HUES48 (cell line): ENCODE data around the gene PHF23.

Experiments
- H3K27ac ChIP-seq: one replicate; pipeline ENCODE4 v1.7.0; 2013; ENCODE audit warnings: low read depth, low read length, inconsistent platforms
- H3K27me3 ChIP-seq: 2 replicates; pipeline ENCODE4 v1.6.1; 2013; ENCODE audit warnings: mild to moderate bottlenecking, low read length; ENCODE audit not compliant: control insufficient read depth, insufficient read depth
- H3K36me3 ChIP-seq: 2 replicates; pipeline ENCODE4 v1.6.1; 2013; ENCODE audit warnings: low read length; ENCODE audit not compliant: control insufficient read depth, insufficient read depth
- H3K4me1 ChIP-seq: 2 replicates; pipeline ENCODE4 v1.6.1; 2013; ENCODE audit warnings: mild to moderate bottlenecking, low read length; ENCODE audit not compliant: control insufficient read depth, insufficient read depth
- H3K4me3 ChIP-seq: 2 replicates; pipeline ENCODE4 v1.5.1; 2013; ENCODE audit warnings: mild to moderate bottlenecking, low read depth, low read length
- H3K9ac ChIP-seq: 2 replicates; pipeline ENCODE4 v1.6.1; 2013; ENCODE audit warnings: mild to moderate bottlenecking, low read depth, low read length, moderate library complexity
- H3K9me3 ChIP-seq: 2 replicates; pipeline ENCODE4 v1.6.1; 2013; ENCODE audit warnings: low read length; ENCODE audit not compliant: control insufficient read depth, insufficient read depth

Gene PHF23

DNA sequence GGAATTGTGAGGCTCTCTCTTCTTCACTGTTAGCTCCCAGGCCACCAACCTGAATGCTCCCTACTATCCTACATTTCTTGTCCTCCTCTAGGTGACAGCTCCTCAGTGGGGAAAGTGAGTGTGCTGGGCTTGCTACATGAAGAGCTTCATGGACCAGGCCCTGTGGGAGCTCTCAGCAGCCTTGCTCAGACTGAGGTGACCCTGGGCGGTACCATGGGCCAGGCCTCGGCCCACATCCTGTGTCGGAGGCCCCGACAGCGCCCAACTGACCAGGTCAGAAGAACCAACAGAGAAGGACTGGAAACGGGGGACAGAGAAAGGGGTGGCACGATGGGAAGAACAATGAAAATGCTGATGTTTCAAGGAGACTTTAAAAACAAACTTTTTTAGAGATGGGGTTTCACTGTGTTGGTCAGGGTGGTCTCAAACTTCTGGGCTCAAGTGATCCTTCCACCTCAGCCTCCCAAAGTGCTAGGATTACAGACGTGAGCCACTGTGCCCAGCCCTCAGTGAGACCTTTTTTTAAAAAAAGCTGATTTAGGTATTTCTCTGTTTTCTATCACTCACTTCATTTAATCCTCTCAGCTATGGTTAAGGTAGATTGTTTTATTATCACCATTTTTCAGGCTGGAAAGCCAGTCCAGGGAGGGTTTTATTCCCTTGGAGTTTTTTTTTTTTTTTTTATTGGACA lies 17.7 kb upstream of the PHF23 start:
- Histone ChIP-seq H3K9ac (no peak overlapping the region), H3K4me1 (peaks cover 5% of the 10 kb centered on the region), H3K36me3 (peaks cover 58% of the 10 kb centered on the region), H3K9me3 (no peaks in the 10 kb centered on the region), H3K4me3 (no peak overlapping the region), H3K27me3 (no peaks in the 10 kb centered on the region), H3K27ac (no peak overlapping the region)

DNA sequence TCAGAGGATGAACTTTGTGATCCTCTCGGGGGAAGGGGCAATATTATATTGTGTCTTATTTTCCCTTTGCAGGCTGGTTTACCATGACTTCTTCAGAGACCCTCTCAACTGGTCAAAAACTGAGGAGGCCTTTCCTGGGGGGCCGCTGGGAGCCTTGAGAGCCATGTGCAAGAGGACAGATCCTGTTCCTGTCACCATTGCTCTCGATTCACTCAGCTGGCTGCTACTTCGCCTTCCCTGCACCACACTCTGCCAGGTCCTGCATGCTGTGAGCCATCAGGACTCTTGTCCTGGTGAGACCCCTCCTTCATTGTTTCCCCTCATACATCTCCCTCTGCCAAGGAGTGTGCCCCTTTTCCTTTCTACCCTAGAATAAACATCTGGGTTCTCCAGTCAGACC lies 15.3 kb upstream of the PHF23 start:
- H3K27ac ChIP-seq = no peak overlapping the region
- no peaks in the 10 kb centered on the region for H3K9me3 ChIP-seq
- H3K27me3 ChIP-seq = no peaks in the 10 kb centered on the region
- H3K9ac ChIP-seq = no peak overlapping the region
- peaks cover 53% of the 10 kb centered on the region for H3K36me3 ChIP-seq
- peaks cover 15% of the 10 kb centered on the region for H3K4me1 ChIP-seq
- H3K4me3 ChIP-seq = no peak overlapping the region

GRCh38 chr17:7253082-7253481 lies 13.8 kb upstream of the PHF23 start:
- Histone ChIP-seq H3K9ac (peak overlapping the region; percentile 89), H3K9me3 (no peaks in the 10 kb centered on the region), H3K4me3 (peak overlapping the region; percentile 83), H3K27ac (peak overlapping the region; percentile 99), H3K27me3 (no peaks in the 10 kb centered on the region), H3K36me3 (peaks cover 39% of the 10 kb centered on the region), H3K4me1 (peaks cover 15% of the 10 kb centered on the region)

GRCh38 chr17:7252176-7253043 lies 13.2 kb upstream of the PHF23 start, which contains the start of gene ELP5:
ELP5 (plus strand) TSS chr17:7252215; CDS start chr17:7252551, 336 bp downstream.
- H3K36me3 ChIP-seq = peaks cover 37% of the 10 kb centered on the region

GRCh38 chr17:7251661-7252175 lies 12.5 kb upstream of the PHF23 start, which contains the start of gene CTDNEP1:
CTDNEP1 (minus strand) TSS chr17:7251734; CDS start chr17:7251296, 438 bp downstream.
- peak within 1 kb of the TSS; percentile 83 for H3K4me3 ChIP-seq
- H3K36me3 ChIP-seq = peaks cover 35% of the 10 kb centered on the region
- H3K9me3 ChIP-seq = no peaks in the 10 kb centered on the region
- H3K4me1 ChIP-seq = peaks cover 15% of the 10 kb centered on the region
- H3K27me3 ChIP-seq = no peaks in the 10 kb centered on the region
- H3K9ac ChIP-seq = peak within 1 kb of the TSS; percentile 89
- peak within 1 kb of the TSS; percentile 99 for H3K27ac ChIP-seq

More at GRCh38 chr17:7252176-7253043, 13.2 kb upstream of the PHF23 start, which contains the start of gene ELP5:
- peak within 1 kb of the TSS; percentile 89 for H3K9ac ChIP-seq
- H3K27ac ChIP-seq = peak within 1 kb of the TSS; percentile 99
- peak within 1 kb of the TSS; percentile 83 for H3K4me3 ChIP-seq
- H3K4me1 ChIP-seq = peaks cover 15% of the 10 kb centered on the region
- H3K9me3 ChIP-seq = no peaks in the 10 kb centered on the region
- H3K27me3 ChIP-seq = no peaks in the 10 kb centered on the region

GRCh38 chr17:7250695-7251627 lies 11.7 kb upstream of the PHF23 start:
- peaks cover 35% of the 10 kb centered on the region for H3K36me3 ChIP-seq
- no peaks in the 10 kb centered on the region for H3K9me3 ChIP-seq
- peaks cover 15% of the 10 kb centered on the region for H3K4me1 ChIP-seq
- peak overlapping the region; percentile 83 for H3K4me3 ChIP-seq
- H3K27ac ChIP-seq = peak overlapping the region; percentile 99
- H3K27me3 ChIP-seq = no peaks in the 10 kb centered on the region
- peak overlapping the region; percentile 58 for H3K9ac ChIP-seq

- H3K4me3 ChIP-seq = peak overlapping the region; percentile 83
- peaks cover 32% of the 10 kb centered on the region for H3K36me3 ChIP-seq
- no peaks in the 10 kb centered on the region for H3K9me3 ChIP-seq
- H3K27ac ChIP-seq = no peak overlapping the region
- peaks cover 15% of the 10 kb centered on the region for H3K4me1 ChIP-seq
- no peak overlapping the region for H3K9ac ChIP-seq
- H3K27me3 ChIP-seq = no peaks in the 10 kb centered on the region
These were observed 10.6 kb upstream of the PHF23 start for GRCh38 chr17:7249830-7250229.

- Histone ChIP-seq H3K27me3 (no peaks in the 10 kb centered on the region), H3K4me1 (peaks cover 15% of the 10 kb centered on the region), H3K36me3 (peaks cover 32% of the 10 kb centered on the region), H3K27ac (no peak overlapping the region), H3K9me3 (no peaks in the 10 kb centered on the region), H3K4me3 (no peak overlapping the region), H3K9ac (no peak overlapping the region)
These were observed 10.0 kb upstream of the PHF23 start for GRCh38 chr17:7249214-7249613.

GRCh38 chr17:7248796-7249195 lies 9.5 kb upstream of the PHF23 start:
- no peaks in the 10 kb centered on the region for H3K9me3 ChIP-seq
- no peak overlapping the region for H3K4me3 ChIP-seq
- peaks cover 15% of the 10 kb centered on the region for H3K4me1 ChIP-seq
- H3K36me3 ChIP-seq = peaks cover 33% of the 10 kb centered on the region
- H3K27me3 ChIP-seq = no peaks in the 10 kb centered on the region
- no peak overlapping the region for H3K9ac ChIP-seq
- no peak overlapping the region for H3K27ac ChIP-seq

DNA sequence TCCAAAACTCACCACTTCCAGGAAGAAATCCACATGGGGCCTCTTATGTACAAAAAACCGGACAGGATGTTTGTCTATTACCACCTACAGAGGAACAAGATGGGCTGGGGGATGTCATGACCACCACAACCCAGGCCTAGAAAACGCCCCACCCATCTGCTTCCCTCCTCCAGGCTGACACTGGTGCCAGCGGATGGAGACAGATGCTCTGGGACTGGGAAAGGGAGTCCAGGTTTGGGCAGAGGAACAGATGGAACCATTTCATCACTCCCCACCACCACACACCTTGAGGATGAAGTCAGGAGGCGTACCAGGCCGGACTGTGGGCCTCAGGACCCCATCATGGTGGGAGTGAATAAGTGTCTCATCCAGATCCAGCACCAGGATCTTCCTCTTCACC lies 7.5 kb upstream of the PHF23 start:
- Histone ChIP-seq H3K9me3 (no peaks in the 10 kb centered on the region), H3K27me3 (no peaks in the 10 kb centered on the region), H3K4me1 (peaks cover 12% of the 10 kb centered on the region), H3K4me3 (no peak overlapping the region), H3K9ac (no peak overlapping the region), H3K36me3 (peaks cover 31% of the 10 kb centered on the region), H3K27ac (no peak overlapping the region)
